ENCODE measurements around the gene CACFD1. TPM values are rescaled to one million over a fixed set of nuclear protein-coding genes. Genes with fewer than 3 reads are reported as not detected.

Gene CACFD1
- total RNA-seq, 1 donor from 2014 or later = 6.5 TPM

DNA sequence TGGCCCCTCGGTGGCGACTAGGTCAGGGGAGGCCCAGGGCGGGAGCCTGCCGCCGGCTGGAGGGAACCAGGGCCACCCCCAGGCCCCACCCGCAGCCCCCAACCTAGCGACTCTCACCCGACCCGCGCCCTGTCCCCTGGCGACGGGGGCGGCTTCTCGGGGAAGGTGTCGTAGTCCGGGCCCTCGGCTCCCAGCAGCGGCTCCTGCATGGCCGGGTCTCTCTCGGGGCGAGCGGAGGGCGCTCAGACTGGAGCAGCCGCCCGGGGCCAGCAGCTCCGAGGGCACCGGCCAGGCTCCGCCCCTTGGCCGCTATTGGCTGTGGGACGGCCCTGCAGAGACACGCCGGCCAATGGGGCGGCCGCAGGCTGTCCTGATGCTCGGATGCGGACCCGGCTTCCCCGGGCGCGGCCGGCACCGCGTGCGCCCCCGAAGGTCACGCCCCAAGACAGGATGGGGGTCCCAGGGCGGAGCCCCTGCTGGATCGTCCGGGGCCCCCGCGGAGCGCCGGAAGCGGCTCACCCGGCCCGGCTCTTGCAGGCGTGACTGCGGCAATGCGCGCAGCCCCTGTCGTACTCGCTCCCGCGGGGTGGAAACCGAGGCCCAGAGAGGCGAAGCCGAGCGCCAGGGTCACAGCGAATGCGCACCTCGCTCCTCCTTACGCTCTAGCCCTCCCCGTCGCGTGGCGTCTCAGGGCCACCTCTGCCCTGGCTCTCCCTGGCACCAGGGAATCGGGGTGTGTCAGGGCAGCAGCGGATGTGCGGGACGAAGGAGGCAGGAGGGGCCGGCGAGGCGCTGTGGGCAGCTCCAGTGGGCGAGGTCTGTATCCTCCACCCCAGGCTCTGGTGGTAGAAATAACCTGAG, 19.3 kb downstream of the CACFD1 start, which contains the start of gene SLC2A6:
SLC2A6 (minus strand) TSS at position 249 of the 861 bp plus-strand sequence; CDS start at position 209, 40 bp downstream.
- peak in 1 of 2 donors; percentile 86 for DNase-seq (ENCODE audit: low read depth in 2 of 2)

DNA sequence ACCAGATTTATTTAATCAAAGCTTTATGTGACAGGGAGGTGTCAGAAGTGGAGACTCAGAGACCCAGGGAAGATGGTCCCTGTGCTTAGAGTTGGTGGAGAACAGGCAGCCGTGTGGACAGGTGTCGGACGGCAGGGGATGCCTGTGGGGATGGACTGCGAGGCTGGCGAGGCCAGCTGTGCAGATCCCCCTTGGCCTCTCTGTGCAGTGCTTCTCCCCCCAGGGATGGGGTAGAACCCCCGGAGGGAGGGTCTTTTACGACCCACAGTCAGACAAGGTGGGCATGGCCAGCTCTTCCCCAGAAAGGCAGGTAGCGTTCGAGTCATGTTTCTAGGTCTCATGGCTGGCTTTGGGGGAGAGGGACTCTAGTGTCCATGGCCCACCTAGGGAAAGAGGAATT, 23.8 kb downstream of the CACFD1 start:
- DNase-seq (ENCODE audit: low read depth in 2 of 2) = no peak

DNA sequence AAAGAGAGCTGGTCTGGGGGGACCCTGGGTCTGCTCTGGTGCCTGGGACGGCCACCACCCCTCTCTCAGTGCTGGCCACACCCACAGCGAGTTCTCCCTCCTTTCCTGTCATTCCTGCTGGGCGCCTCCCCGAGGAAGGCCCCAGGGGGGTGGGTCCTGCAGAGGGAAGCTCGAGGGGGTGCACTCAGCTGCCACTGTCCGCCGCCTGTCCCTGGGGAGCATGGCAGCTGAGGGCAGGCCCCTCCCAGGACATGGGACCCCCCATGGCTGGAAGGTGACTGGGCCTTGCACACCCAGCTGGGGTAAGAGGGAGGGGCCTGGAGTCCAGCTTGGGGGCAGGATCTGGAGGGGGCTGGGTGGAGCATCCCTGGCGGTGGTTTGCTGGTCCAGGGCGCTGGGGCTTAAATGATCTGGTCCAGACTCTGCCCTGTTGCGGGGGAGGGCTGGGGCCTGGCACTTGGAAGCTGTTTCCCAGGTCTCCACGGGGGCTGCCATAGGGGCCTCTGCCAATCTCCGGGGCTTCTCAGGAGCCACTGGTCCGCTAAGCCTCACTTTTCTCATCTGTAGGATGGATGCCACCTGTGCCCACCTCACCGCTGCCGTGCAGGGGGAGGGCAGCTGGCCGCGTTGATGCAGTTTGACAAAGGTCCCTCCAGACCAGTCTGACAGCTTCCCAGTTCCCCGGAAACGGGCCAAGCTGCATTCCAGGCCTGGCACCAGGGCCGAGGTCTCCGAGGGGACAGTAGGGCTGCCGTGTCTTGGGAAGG, 25.1 kb downstream of the CACFD1 start:
- no peak for DNase-seq (ENCODE audit: low read depth in 2 of 2)

DNA sequence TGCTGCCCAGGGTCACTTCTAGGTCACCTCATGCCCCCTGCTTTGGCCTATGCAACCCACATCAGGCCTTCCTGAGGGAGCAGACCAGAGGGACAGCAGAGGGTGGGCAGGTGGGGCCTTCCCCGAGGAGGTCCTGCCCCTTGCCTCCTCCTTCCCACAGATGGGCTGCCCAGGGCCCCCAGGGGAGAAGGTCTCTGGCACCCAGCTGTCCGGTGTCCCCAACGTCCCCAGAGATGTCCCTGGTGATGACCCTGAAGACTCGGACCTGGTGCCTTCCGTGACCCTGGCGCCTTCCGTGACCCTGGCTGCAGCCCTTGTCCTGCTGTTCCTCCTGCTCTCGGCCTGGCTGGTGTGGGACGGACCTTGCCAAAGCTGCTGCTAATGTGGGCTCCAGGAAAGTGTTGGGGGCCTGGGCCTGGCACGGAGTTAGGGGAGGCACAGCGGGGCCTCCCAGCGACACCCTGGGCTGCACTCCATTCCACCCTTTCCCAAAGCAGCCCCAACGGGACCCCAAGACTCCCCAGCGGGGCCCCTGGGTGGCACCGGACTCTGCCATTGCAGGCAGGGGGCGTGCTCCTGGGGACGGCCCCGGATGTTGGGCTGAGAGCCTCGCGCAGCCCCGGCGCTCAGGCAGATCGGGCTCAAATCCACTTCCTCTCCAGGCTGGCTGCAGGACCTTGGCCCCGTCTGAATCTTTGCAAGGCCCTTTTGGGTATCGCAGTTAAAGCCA, 25.9 kb downstream of the CACFD1 start:
- no peak for DNase-seq (ENCODE audit: low read depth in 2 of 2)

DNA sequence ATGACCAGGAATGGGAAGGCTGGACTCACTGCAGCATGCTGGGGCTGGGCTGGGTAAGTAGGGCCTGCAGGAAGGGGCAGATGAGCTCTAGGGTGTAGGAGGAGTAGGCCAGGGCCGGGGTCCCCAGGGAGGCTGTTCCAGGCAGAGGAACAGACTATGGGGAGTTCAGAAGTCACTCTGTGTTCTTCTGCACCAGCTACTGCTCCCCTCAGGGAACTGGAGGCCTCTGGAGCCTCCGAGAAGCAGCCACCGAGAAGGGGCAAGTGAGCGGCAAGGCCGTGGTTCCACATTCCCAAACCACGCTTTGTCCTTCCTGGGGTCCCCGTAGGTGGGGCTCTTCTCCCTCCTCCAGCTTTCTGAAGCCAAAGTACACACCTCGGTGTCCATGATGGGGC, 27.6 kb downstream of the CACFD1 start:
- no peak for DNase-seq (ENCODE audit: low read depth in 2 of 2)

DNA sequence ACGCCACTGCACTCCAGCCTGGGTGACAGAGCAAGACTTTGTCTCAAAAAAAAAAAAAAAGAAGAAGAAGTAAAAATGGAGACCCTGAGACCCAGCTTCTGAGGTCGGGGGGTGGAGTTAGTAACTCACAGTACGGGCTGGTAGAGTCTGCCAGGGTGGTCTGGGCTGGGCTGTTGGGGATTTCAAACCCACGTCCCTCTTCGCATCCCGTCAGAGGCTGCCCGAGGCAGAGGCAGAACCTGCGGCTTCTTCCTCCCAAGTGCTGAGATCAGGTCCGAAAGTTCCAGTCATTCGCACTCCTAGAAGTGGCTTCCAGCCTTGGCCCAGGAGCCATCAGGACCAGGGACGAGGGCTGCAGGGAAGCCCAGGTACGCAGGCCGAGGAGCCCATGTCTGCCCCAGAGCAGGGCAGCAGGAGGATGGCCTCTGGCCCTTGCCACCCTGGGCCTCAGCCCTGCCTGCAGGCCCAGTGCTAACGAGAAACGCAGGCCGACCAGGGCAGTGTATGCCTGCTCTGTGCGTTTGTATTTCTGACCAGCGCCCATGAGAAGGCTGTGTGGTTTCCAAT, 29.0 kb downstream of the CACFD1 start:
- DNase-seq (ENCODE audit: low read depth in 2 of 2) = no peak

DNA sequence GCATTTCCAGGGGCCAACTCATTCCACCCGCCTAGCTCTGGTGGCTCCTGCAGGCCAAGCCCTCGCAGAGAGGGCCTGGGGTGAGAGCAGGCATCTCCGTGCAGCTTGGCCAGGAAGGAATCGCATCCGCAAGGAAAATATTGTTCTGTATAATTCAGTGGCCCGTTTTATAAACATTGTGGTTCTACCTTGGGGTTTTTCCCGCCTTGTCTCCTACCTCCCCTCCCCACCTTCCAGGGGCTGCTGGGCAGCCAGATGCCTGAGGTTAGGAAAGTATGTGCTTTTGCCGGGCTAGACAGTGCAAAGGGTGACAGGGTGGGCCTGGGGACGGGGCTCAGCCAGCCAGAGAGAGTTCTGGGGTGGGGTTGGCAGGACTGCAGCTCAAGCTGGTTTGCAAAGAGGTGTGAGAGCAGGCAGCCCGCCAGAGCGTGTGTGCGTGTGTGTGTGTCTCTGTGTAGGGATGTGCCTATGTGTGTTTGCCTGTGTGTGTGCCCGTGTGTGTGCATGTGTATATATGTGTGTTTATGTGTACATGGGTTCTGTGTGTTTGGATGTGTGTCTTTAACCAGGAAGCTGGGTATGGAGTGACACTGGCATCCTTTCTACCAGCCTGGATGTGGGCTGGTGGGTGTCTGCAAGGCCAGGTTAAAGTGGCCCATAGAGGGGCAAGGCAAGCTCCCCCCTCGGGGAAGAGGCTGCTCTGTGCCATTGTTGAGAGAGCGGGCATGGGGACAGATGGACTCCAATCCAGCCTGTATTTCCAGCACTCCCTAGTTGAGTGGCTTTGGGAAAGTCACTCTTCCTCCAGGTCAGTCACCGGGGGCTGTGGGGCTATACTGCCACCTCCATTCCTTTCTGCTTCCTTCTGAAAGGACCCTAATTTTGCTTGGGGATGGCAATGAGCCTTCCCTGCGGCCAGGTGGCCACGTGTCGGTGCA, 29.7 kb downstream of the CACFD1 start:
- DNase-seq (ENCODE audit: low read depth in 2 of 2) = no peak

DNA sequence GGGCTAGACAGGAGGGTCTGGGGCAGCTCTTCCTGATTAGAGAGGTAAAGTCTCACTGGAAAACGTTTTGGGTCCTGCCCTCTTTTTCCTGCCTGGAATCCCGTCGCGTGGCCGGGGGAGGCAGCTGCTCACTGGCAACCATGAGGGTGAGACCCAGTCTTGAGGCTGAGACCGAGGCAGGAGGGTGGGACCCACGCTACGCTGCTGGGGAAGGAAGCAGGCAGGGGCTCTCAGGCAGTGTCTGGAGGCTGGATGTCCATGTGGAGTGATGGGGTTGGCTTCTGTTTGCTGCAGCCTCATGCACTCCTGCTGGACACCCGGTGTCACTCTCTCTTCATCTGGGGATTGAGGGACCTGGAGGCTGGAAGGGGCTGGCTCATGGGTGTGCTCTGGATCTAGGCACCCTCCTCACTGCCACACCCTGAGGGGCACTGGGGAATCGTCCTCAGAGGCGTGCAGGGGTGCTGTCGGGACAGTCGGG, 30.5 kb downstream of the CACFD1 start:
- DNase-seq (ENCODE audit: low read depth in 2 of 2) = no peak

DNA sequence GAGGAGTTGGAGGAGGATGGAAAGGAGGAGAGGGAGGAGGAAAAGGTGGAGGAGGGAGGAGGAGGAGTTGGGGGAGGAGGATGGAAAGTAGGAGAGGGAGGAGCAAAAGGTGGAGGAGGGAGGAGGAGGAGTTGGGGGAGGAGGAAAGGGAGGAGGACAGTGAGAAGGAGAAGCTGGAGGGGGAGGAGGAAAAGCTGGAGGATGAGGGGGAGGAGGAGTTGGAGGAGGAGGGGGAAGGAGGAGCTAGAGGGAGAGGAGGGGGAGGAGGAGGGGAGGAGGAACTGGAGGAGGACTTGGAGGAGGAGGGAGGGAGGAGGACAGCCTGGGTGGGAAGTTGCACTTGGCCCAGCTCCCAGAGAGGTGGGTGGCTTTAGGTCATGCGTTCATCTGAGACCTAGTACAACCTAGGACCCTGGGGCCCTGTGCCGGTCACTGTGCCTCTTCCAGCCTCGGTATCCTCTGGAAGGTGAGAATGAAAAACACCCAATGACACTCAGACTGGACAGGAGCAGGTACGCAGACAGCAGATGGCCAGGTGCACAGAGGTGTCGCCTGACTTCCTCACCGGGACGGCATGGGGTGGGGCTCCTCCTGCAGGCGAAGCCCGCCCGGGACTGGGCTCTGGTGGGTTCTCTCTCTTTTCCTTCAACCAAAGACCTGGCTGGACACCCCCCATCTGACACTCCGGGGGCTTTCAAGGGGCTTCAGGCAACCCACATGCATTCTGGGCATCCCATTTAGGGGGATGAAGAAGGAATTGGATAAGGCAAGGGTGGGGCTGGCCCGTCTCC, 31.3 kb downstream of the CACFD1 start:
- no peak for DNase-seq (ENCODE audit: low read depth in 2 of 2)

DNA sequence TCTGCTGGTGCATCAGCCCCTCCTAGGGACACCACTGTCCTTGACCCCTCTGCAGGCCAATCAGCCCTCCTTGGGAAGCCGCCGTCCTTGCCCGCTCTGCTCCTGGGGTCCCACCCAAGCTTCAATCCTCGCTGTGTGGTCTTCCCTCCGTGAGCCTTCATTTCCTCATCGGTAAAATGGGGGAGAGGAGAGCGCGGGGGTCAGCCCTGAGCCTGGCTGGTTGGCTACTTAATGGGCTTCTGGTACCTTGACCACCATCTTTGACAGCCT, 31.8 kb downstream of the CACFD1 start:
- no peak for DNase-seq (ENCODE audit: low read depth in 2 of 2)

DNA sequence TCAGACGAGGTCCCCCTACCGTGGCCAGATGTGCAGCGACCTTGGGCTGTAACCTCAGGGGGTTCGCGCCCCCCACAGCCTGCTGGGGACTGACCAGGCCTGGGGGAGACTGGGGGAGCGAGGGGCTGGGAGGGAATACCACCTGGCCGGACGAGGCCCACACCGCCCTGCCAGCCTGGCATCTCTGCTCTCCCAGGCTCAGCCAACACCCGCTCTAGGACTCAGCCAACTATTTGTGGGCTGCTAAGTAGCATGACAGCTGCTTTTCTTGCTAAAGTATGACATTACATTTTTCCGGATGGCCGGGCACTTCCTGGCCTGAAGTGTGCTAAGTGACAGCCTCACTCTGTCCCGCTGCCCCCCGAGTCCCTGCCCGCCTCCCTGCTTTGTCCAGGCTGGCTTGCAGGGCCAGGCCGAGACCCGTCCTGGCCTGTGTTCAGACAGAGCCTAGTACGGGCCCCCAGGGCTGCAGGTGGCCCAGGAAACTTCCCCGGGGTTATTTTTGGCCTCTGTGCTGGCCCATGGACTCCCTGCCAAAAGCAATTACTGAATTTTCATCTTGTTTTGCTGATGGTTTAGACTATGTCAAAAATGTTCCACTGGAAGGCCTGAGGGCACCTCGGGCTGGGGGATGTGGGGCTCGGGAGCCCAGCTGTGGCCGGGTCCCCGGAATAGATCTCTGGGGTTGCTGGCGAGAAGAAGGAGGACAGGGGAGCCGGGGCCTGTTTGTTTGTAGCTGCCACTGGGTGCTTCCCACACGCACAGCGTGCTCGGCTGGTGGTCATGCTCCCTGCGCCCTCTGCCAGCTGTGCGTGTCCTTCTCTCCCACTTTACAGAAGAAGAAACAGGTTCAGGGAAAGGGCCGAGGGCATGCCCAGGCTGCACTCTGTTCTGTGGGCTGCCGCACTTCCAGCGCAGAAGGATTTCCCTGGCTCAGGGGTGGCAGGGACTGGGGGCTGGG, 32.6 kb downstream of the CACFD1 start:
- DNase-seq (ENCODE audit: low read depth in 2 of 2) = peak in 1 of 2 donors; percentile 37

DNA sequence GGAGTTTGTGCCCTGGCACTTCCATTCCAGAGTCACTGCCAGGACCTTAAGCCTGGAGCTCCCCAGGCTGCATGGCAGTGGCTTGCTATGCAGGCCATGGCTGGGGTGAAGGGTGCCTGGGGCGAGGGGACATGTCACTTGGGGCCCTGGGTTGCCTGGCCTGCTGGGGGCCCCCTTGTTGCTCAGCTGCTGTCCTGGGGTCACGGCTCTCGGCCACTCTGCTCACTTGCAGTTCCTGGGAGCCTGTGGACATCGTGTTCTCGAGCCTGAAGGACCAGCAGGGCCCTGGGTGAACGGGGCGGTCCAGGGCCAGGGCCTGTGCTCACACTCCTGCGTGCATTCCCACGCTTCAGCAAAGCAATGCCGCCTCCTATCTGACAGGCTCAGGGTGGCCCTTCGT, 33.6 kb downstream of the CACFD1 start:
- no peak for DNase-seq (ENCODE audit: low read depth in 2 of 2)

DNA sequence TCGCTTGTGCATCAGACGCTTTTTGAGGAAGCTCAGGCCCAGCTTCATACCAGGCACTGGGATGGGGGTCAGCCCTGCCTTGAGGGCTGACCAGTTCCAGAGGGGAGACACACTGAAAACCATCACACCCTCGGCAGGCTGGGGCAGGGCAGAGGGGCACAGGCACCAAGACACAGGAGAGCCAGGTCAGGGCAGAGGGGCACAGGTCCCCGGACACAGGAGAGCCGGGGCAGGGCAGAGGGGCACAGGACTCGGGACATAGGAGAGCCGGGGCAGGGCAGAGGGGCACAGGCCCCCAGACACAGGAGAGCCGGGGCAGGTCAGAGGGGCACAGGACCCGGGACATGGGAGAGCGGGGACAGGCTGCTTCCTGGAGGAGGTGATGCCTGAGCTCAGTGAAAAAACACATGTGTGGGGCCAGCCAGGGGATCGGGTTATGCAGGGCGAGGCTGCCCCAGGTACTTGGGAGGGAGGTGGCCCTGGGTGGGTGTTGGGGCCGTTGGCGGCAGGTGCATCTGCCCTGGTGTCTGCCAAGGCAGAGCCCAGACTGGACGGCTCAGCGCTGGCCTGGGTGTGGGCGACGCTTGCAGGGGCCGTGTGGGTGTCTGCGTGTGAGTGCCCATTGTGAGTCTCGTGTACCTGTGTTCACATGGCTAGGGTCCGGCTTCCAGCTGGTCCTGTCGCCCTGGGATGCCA, 34.2 kb downstream of the CACFD1 start:
- DNase-seq (ENCODE audit: low read depth in 2 of 2) = no peak

DNA sequence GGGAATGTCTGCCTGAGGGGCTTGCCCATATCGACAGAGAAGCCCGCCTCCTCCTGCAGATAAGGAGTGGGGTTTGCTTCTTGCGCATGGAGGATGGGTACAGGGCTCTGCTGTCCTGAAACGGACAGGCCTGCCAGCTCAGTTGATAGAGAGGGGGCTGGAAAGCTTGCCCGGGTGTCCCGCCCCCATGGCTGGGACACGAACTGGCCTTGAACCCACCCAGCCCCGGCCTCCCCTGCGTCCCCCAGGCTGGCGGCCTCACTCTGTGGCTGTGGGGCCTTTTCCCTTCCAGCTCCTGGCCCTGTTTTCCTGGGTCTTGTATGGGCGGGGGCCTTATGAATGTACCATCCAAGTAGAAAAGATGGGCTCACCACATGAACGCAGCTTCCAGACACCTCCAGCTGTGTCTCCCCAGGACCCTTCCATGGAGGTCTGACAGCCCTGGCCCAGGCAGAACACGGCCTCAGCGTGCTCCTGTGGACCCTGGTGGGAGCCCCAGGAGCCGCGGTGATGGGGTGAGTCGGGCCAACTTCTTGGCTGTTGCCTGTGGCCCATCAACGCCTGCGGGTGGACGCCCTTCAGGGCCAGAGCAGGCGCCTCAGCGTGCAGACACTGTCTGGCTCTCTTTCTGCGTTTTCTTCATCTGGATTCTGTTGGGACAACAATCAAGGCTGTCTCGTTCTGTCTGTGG, 35.0 kb downstream of the CACFD1 start:
- no peak for DNase-seq (ENCODE audit: low read depth in 2 of 2)

DNA sequence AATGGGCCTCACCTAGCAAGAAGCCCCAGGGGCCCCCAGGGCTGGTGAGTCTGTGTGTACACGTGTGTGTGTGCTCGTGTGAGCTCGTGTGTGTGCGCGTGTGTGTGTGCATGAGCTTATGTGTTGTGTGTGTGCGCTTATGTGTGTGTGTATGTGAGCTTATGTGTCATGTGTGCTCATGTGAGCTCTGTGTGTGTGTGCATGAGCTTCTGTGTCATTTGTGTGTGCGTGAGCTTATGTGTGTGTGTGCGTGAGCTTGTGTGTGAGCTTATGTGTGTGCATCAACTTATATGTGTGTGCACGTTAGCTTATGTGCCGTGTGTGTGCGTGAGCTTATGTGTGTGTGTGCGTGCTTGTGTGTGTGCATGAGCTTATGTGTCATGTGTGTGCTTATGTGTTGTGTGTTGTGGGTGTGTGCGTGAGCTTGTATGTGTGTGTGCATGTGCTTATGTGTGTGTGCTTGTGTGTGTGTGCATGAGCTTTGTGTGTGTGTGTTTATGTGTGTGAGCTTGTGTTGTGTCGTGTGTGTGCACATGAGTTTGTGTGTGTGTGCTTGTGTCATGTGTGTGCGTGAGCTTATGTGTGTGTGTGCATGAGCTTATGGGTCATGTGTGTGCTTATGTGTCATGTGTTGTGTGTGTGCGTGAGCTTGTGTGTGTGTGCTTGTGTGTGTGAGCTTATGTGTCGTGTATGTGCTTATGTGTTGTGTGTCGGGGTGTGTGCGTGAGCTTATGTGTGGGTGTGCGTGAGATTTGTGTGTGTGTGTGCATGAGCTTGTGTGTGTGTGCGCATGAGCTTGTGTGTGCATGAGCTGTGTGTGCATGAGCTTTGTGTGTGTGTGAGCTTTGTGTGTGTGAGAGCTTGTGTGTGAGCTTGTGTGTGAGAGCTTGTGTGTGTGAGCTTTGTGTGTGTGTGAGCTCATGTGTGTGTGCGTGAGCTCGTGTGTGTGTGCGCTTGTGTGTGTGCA, 35.8 kb downstream of the CACFD1 start:
- no peak for DNase-seq (ENCODE audit: low read depth in 2 of 2)

Measured in dermis microvascular lymphatic vessel endothelial cell (primary cell).